Brain microvascular endothelial cell (primary cell): ENCODE measurements around the gene CLDN2.
"Not testable (repeated sequence)": the region's sequence is repeated elsewhere in the genome, so short reads cannot be mapped to it uniquely, and the experiment has no call there.

Experiments used
- DNase-seq: peaks from one replicate; pipeline ENCODE4 v3.0.0-alpha.2; 2020
- H3K27ac ChIP-seq: fragments of 250-450 bp; sonication (Bioruptor Pico); 2 replicates; pipeline ENCODE4 v1.5.1; 2020; ENCODE audit warnings: mild to moderate bottlenecking, moderate library complexity
- H3K27me3 ChIP-seq: fragments of 250-450 bp; sonication (Bioruptor Pico); replicated peaks from 2 replicates; pipeline ENCODE4 v1.5.1; 2020; ENCODE audit warnings: mild to moderate bottlenecking
- H3K36me3 ChIP-seq: fragments of 250-450 bp; sonication (Bioruptor Pico); replicated peaks from 2 replicates; pipeline ENCODE4 v1.5.1; 2020; ENCODE audit warnings: mild to moderate bottlenecking
- H3K4me3 ChIP-seq: 2 replicates; pipeline ENCODE4 v1.5.1; 2011; ENCODE audit warnings: low read depth, mild to moderate bottlenecking, control low read depth, low read length, moderate library complexity
- CTCF ChIP-seq: IDR thresholded peaks from 2 replicates; pipeline ENCODE4 v1.5.1; 2011; ENCODE audit warnings: low read depth, mild to moderate bottlenecking, moderate library complexity, low read length, control low read depth, inconsistent platforms; ENCODE audit errors: missing control alignments
- in situ Hi-C: cut with HindIII; loops from 2 replicates; pipeline ENCODE4 v1.10.0; 2017; ENCODE audit warnings: low sequenced_read_pairs, low pct_ligation_motif_present

Gene CLDN2

DNA sequence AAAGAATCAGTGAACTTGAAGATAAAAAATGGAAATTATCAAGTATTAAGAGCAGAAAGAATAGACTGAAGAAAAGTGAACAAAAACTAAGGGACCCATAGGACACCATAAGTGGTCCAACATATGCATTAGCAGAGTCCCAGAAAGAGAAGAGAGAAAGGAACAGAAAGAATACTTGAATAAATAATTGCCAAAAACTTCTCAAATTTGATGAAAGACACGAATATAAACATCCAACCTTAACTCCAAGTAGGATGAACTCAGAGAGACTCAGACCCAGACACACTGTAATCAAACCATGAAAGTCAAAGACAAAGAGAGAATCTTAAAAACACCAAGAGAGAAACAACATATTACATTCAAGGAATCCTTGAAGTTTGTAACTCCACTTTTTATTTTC, 44.1 kb downstream of the CLDN2 start:
- Histone ChIP-seq H3K36me3 (peaks cover 2% of the 10 kb centered on the region), H3K4me3 (no peak overlapping the region), H3K27me3 (no peaks in the 10 kb centered on the region), H3K27ac (no peak overlapping the region)
- TF ChIP-seq CTCF: no peak
- no peak for DNase-seq
- in situ Hi-C loops: no loop called here

GRCh38 chrX:106966547-106966946, 46.3 kb downstream of the CLDN2 start:
- in situ Hi-C loops, H3K36me3 ChIP-seq, H3K27ac ChIP-seq, H3K4me3 ChIP-seq, DNase-seq, H3K27me3 ChIP-seq: not testable (repeated sequence)

DNA sequence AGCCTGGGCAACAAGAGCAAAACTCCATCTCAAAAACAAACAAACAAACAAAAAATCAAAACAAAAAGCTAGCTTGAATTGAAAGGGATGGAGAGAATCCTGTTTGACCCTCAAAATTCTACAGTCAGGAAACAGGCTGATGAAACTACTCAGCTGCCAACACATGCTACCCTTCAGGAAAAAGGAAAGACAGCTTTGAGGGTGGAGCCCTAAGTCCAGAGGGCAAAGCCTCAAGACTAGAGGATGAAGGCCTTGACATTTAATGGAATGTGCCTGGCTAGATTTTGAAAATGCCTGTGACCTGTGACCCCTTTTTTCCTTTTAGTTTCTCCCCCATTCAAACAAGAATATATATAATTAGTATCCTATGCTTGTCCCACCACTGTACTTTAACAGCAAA, 52.7 kb downstream of the CLDN2 start:
- H3K27ac ChIP-seq: no peak overlapping the region
- in situ Hi-C loops: no loop called here
- no peak for TF ChIP-seq CTCF
- no peaks in the 10 kb centered on the region for H3K36me3 ChIP-seq
- no peak overlapping the region for H3K4me3 ChIP-seq
- H3K27me3 ChIP-seq: no peaks in the 10 kb centered on the region
- no peak for DNase-seq

- Histone ChIP-seq H3K36me3 (no peaks in the 10 kb centered on the region), H3K27me3 (no peaks in the 10 kb centered on the region), H3K27ac (no peak overlapping the region), H3K4me3 (no peak overlapping the region)
- in situ Hi-C loops: no loop called here
- TF ChIP-seq CTCF: no peak
- DNase-seq: no peak
Measured at GRCh38 chrX:106973433-106974149, 53.4 kb downstream of the CLDN2 start.

GRCh38 chrX:106976416-106976815, 56.2 kb downstream of the CLDN2 start:
- in situ Hi-C loops: no loop called here
- no peak for DNase-seq
- TF ChIP-seq CTCF: no peak
- H3K4me3 ChIP-seq: no peak overlapping the region
- no peaks in the 10 kb centered on the region for H3K27me3 ChIP-seq
- H3K27ac ChIP-seq: no peak overlapping the region
- no peaks in the 10 kb centered on the region for H3K36me3 ChIP-seq
